A172 (cell line): ENCODE measurements around the gene COPS6. TPM values are rescaled to one million over a fixed set of nuclear protein-coding genes. Genes with fewer than 3 reads are reported as not detected.

Source experiments
- DNase-seq: peaks from one replicate; pipeline ENCODE4 v3.0.0-alpha.2; 2015; ENCODE audit warnings: low spot score
- total RNA-seq: library from RNA; depleted of rRNA; stranded (reverse); fragments of >200 nt; shearing (Covaris generic); gene quantifications from 2 replicates; pipeline ENCODE4 v1.2.3, GENCODE V29; 2014

The COPS6 gene
- total RNA-seq, 1 experiment from 2014 or later, result 74.6 TPM

DNA sequence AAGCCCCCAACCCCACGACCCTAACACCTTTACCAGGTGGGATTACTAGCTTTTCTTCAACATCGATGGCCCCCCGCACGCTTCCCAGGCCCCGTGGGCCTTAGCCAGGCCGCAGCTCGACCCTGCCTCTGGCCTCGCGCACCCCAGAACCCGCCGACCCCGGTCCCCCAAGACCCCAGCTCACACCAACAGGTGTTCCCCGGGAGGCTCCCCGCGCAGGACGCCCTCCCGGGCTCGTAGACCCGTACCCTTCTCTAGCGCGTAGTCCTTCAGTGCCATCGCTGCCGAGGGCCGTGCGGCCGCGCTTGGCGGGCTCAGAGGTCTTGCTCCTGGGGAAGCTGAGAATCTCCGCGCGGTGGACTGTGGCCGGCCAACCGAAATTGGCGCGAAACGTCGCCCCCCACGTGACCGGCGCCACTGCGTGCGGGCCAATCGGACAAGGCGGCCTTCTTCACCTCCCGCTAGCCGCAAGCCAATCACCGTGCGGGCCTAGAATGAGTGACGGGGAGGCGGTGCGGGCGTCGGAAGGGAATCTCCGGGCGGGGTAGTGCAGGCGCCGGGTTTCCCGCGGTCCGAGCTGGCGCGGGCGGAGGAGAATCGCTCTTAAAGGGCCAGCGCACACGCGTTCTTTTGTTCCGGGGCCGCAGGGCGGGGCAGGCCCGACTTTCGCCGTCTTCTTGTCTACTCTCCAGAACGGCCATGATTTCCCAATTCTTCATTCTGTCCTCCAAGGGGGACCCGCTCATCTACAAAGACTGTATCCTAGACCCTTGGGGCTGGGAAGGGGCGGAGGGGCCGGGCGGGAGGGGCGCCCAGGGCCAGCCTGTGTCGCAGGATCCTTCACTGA lies 12.5 kb downstream of the COPS6 start, which contains the start of the genes AP4M1 and MCM7:
Gene AP4M1, plus strand, starts transcription at position 628 of the 847 bp plus-strand sequence. Its CDS starts 72 bp downstream, at position 700.
Gene MCM7, minus strand, starts transcription at position 382 of the 847 bp plus-strand sequence. Its CDS starts 103 bp downstream, at position 279.
- peak; percentile 97 for DNase-seq

- DNase-seq, result peak; percentile 99
These were observed 14.4 kb downstream of the COPS6 start for GRCh38 chr7:100102950-100103840.

GRCh38 chr7:100105534-100105933 lies 16.8 kb downstream of the COPS6 start:
- no peak for DNase-seq

DNA sequence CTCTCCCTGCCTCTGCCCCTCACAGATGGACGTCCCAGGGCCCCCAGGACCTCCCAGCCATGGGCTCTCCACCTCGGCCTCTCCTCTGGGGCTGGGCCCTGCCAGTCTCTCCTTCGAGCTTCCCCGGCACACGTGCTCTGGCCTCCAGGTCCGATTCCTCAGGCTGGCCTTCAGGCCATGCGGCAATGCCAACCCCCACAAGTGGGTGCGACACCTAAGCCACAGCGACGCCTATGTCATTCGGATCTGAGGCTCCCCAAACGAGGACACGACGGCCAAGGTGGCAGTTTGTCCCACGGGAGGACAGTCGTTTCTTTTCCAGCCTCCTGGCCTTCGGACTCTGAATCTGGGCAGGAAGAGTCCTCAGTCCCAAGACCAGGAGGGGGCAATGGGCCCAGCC lies 17.9 kb downstream of the COPS6 start:
- DNase-seq, result no peak

- no peak for DNase-seq
These were observed 18.5 kb downstream of the COPS6 start for GRCh38 chr7:100107125-100107737.

GRCh38 chr7:100107890-100108289 lies 19.1 kb downstream of the COPS6 start:
- DNase-seq, result no peak

GRCh38 chr7:100109521-100110163 lies 20.9 kb downstream of the COPS6 start:
- DNase-seq, result no peak

DNA sequence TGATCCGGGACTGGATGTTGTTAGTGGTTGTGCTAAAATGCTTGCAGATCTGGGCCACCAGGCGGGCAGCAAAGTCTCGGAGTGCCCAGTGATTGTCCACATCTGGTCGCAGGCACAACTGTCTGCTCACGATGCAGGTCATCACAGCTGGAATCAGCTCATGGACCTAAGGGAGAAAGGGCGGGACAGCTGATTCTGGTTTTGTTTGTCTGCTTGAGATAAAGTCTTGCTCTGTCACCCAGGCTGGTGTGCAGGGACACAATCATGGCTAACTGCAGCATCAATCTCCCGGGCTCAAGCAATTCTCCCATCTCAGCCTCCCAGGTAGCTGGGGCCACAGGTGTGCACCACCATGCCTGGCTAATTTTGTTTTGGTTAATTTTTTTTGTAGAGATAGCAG lies 22.4 kb downstream of the COPS6 start:
- DNase-seq, result no peak

DNA sequence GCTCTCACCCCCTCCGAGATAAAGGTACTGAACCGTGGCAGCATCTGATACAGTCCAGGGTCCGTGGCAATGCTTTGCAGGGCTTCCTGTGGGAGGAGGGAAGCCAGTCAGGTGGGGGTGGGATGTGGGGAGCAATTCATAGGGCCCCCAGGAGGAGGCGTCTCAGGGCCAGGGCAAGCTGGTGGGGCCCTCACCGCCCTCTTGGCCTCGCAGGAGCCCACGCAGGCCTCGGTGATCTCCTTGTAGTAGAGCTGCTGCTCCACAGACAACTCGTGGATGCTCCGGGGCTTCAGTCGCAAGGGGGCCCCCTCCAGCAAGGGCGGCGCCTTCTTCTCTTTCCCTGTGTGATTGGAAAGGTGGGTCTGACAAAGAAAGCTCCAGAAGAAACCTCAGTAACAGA lies 23.1 kb downstream of the COPS6 start:
- DNase-seq, result no peak

DNA sequence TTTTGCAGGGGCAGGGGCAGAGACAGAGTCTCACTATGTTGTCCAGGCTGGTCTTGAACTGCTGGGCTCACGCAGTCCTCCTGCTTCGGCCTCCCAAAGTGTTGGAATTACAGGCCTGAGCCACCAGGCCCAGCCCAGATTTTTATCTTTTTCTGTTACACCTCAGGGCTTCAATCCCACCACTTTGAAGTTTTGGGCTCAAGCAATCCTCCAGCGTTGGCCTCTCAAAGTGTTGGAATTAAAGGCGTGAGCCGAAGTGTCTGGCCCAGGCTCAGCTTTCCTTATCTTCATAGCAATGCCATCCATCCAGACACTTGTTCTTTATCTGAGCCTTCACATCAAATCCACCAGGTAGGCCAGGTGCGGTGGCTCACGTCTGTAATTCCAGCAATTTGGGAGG lies 26.3 kb downstream of the COPS6 start:
- no peak for DNase-seq

GRCh38 chr7:100118388-100119071 lies 29.8 kb downstream of the COPS6 start:
- DNase-seq, result no peak

DNA sequence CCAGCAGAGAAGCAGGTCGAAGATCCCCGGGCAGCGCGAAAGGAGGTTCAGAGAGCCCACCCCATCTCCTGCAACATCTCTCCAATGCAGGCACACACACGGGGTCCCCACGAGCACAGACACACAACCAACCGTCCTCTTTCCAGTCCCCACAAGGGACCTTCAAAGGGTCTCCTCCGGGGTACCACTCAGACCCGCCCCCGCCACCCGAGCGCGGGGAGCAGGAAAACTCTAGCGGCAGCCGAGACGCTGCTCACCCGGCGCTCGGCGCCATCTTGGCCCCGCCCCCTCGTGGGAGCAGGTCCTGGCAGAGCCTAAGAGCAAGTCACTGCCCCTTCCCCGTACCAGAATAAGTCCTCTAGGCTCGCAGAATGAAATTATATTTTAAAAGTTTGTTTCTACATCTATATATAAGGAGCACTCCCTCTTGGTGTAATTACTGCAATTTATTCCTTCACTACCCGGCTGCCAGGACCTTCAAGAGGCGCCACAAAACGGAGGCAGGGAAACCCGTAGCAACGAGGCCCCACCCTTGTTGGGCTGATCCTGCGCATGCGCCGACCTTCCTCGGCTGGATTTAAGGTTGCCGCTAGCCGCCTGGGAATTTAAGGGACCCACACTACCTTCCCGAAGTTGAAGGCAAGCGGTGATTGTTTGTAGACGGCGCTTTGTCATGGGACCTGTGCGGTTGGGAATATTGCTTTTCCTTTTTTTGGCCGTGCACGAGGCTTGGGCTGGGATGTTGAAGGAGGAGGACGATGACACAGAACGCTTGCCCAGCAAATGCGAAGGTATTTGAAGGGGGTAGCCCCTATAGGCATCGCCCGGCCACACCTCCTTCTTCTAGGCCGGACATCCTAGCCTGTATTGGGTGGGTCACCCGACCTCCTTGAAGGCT lies 30.6 kb downstream of the COPS6 start, which contains the start of the genes CNPY4 and TAF6:
Gene CNPY4, plus strand, starts transcription at position 563 of the 898 bp plus-strand sequence. Its CDS starts 111 bp downstream, at position 674.
Gene TAF6, minus strand, starts transcription at position 287 of the 898 bp plus-strand sequence. CDS start 5,149 bp downstream, outside the sequence.
- peak; percentile 96 for DNase-seq

DNA sequence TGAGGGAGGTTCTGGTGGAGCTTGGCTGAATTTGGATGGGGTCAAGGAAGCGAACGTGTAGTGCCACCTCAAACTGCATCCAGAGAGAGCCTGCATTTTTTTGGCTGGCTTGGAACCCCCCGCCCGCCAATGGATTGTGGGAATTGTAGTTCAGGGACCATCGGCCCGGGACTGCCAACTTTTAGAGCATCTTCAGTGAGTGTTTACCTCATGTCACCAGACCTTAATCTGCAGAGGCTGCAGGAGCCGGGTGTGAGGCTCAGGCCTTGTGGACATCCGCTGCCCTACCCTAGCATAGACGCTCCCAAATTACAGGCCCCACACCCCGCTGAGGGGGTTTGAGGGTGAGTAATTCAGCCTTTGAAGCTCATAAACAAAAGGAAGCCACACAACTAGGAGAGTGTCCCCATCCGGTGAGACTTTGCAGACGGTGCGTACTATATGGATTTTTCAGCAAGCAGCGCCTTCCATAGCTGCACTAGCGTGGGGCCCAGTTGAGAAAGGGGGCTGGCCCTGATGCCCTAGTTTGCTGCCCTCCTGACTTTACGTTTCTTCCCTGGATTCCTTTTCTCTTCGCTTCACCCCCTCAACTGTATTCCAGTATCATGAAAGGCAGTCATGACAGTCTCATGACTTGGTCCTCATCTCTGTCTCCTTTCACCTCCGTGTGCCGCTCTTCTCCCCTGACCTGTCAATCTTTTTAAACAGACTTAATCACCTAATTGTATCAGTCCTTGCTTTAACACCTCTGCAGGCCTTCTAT lies 31.4 kb downstream of the COPS6 start:
- DNase-seq, result peak; percentile 63

- no peak for DNase-seq
These were observed 31.9 kb downstream of the COPS6 start for GRCh38 chr7:100120733-100121036.

GRCh38 chr7:100122067-100122466 lies 33.3 kb downstream of the COPS6 start:
- DNase-seq, result no peak

GRCh38 chr7:100122568-100122967 lies 33.8 kb downstream of the COPS6 start:
- no peak for DNase-seq

DNA sequence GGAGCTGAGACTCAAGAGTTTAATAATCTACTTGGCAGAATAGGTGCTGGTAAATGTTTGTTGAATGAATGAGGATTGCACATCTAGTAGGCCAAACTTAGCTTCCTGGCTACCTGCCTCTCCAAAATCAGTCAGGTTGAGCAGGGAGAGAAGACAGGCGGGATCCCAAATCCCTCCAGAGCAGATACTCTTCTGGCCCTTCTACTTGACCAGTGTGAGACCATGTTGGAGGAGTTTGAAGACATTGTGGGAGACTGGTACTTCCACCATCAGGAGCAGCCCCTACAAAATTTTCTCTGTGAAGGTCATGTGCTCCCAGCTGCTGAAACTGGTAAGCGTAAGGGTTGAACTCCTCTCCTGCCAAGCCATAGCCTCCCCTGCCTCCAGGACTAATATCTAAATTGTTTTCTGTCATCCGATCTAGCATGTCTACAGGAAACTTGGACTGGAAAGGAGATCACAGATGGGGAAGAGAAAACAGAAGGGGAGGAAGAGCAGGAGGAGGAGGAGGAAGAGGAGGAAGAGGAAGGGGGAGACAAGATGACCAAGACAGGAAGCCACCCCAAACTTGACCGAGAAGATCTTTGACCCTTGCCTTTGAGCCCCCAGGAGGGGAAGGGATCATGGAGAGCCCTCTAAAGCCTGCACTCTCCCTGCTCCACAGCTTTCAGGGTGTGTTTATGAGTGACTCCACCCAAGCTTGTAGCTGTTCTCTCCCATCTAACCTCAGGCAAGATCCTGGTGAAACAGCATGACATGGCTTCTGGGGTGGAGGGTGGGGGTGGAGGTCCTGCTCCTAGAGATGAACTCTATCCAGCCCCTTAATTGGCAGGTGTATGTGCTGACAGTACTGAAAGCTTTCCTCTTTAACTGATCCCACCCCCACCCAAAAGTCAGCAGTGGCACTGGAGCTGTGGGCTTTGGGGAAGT lies 35.8 kb downstream of the COPS6 start:
- DNase-seq, result no peak
